GM12878 (cell line): ENCODE results near the gene RCAN1. TPM values are rescaled to one million over a fixed set of nuclear protein-coding genes. Genes with fewer than 3 reads are reported as not detected.

Experiments
- ATAC-seq: fragments of 200-7000 bp; cut with Tn5 transposase; 3 replicates; pipeline ENCODE4 v1.9.1; 2020; ENCODE audit warnings: mild to moderate bottlenecking, moderate library complexity
- BruUV-seq: library from RNA; stranded (reverse); fragments of 400-500 nt; replicated peaks from 2 replicates; lab custom pipeline; 2021; lab: Mats Ljungman, UMichigan
- CTCF ChIA-PET: fragments of 300-600 bp; sonication (Branson Sonifier 250); formaldehyde crosslinking; extraction: SDS; loops from one replicate; lab custom pipeline; 2021; ENCODE audit warnings: inconsistent platforms; lab: Yijun Ruan, JAX
- POLR2A ChIA-PET: fragments of 350-600 bp; formaldehyde crosslinking; extraction: SDS; loops from one replicate; lab custom pipeline; 2021; ENCODE audit warnings: inconsistent platforms; lab: Charles Lee
- RAD21 ChIA-PET: fragments of 300-600 bp; sonication (Branson Sonifier 250); formaldehyde crosslinking; loops from one replicate; lab custom pipeline; 2023; ENCODE audit warnings: antibody characterized with exemption; ENCODE audit not compliant: unreplicated experiment; lab: Charles Lee
- SMC1A ChIA-PET: fragments of 300-600 bp; sonication (Branson Sonifier 250); formaldehyde crosslinking; loops from one replicate; lab custom pipeline; 2023; ENCODE audit not compliant: unreplicated experiment, uncharacterized antibody; lab: Charles Lee
- DNase-seq: peaks from one replicate; pipeline ENCODE4 v3.0.0-alpha.2; 2011; ENCODE audit warnings: low read depth, low spot score
- FAIRE-seq: peaks from 3 replicates; lab custom pipeline; 2011; peaks lifted over from hg19 to GRCh38; lab: Jason Lieb, UNC
- H2AFZ ChIP-seq: 2 replicates; pipeline ENCODE4 v1.6.0; 2011; ENCODE audit warnings: low read depth, low read length, control low read depth; ENCODE audit not compliant: control insufficient read depth
- H3K27ac ChIP-seq: 2 replicates; pipeline ENCODE4 v1.5.1; 2011; ENCODE audit warnings: control low read depth; ENCODE audit not compliant: control insufficient read depth, insufficient read depth
- H3K27me3 ChIP-seq, 2 experiments: replicated peaks in 1 of 2; 2 replicates each; pipeline versions ENCODE4 v1.6.0 to v1.6.1; 2011; ENCODE audit warnings: low read length in 1 of 2; ENCODE audit not compliant: control insufficient read depth in 2 of 2, insufficient read depth in 2 of 2
- H3K36me3 ChIP-seq, 2 experiments: 2 replicates each; pipeline ENCODE4 v1.5.1; 2011; ENCODE audit warnings: low read length in 1 of 2; ENCODE audit not compliant: control insufficient read depth in 2 of 2, insufficient read depth in 2 of 2
- H3K4me1 ChIP-seq: 2 replicates; pipeline ENCODE4 v1.6.1; 2011; ENCODE audit warnings: mild to moderate bottlenecking, low read length, moderate library complexity, mixed read lengths; ENCODE audit not compliant: control insufficient read depth, insufficient read depth
- H3K4me2 ChIP-seq: 2 replicates; pipeline ENCODE4 v1.6.0; 2011; ENCODE audit warnings: control low read depth; ENCODE audit not compliant: control insufficient read depth, insufficient read depth
- H3K4me3 ChIP-seq: fragments of 200-600 bp; sonication (generic); 2 replicates; pipeline ENCODE4 v1.5.1; 2016
- H3K79me2 ChIP-seq: 2 replicates; pipeline ENCODE4 v1.6.0; 2011; ENCODE audit warnings: low read length; ENCODE audit not compliant: control insufficient read depth, insufficient read depth
- H3K9ac ChIP-seq: 2 replicates; pipeline ENCODE4 v1.8.0; 2011; ENCODE audit warnings: low read length, control low read depth, mixed read lengths; ENCODE audit not compliant: control insufficient read depth, insufficient read depth
- H3K9me3 ChIP-seq: replicated peaks from 3 replicates; pipeline ENCODE4 v1.5.1; 2011; ENCODE audit warnings: mild to moderate bottlenecking, low read length; ENCODE audit not compliant: control insufficient read depth, insufficient read depth
- H4K20me1 ChIP-seq: 2 replicates; pipeline ENCODE4 v1.6.0; 2011; ENCODE audit not compliant: control insufficient read depth, insufficient read depth
- BACH1 ChIP-seq: fragments of 450-650 bp; IDR thresholded peaks from 2 replicates; pipeline ENCODE4 v1.6.1; 2017; ENCODE audit warnings: mild to moderate bottlenecking, borderline replicate concordance
- BCL11A ChIP-seq: IDR thresholded peaks from 2 replicates; pipeline ENCODE4 v1.6.1; 2011; ENCODE audit warnings: low read depth, low read length
- CHD1 ChIP-seq: IDR thresholded peaks from 2 replicates; pipeline ENCODE4 v1.6.1; 2012; ENCODE audit warnings: low read depth, low read length, improper control_type of control experiment
- EED ChIP-seq: sonication (generic); IDR thresholded peaks from 2 replicates; pipeline ENCODE4 v1.6.1; 2016; ENCODE audit warnings: antibody characterized with exemption, low read depth
- ETV6 ChIP-seq, 2 experiments: fragments of 450-650 bp in 1 of 2; IDR thresholded peaks in 1 of 2; conservative IDR thresholded peaks in 1 of 2; 2 replicates each; pipeline ENCODE4 v1.6.1; 2014; ENCODE audit warnings: antibody characterized with exemption in 1 of 2, borderline replicate concordance in 1 of 2, low read depth in 1 of 2, mild to moderate bottlenecking in 1 of 2, moderate library complexity in 1 of 2
- IKZF1 ChIP-seq: fragments of 450-650 bp; conservative IDR thresholded peaks from 2 replicates; pipeline ENCODE4 v1.6.1; 2017; ENCODE audit warnings: antibody characterized with exemption, mild to moderate bottlenecking
- IKZF2 ChIP-seq, 2 experiments: fragments of 450-650 bp; IDR thresholded peaks; 2 replicates each; pipeline ENCODE4 v1.6.1; 2017; ENCODE audit warnings: mild to moderate bottlenecking in 2 of 2, moderate library complexity in 2 of 2
- IRF4 ChIP-seq: IDR thresholded peaks from 2 replicates; pipeline ENCODE4 v1.6.1; 2011; ENCODE audit warnings: low read depth, low read length
- LARP7 ChIP-seq: fragments of 450-650 bp; IDR thresholded peaks from 2 replicates; pipeline ENCODE4 v1.6.1; 2017; ENCODE audit warnings: mild to moderate bottlenecking
- POLR2AphosphoS5 ChIP-seq: IDR thresholded peaks from 2 replicates; pipeline ENCODE4 v1.6.1; 2011; ENCODE audit warnings: mild to moderate bottlenecking, low read length, inconsistent platforms
- RUNX3 ChIP-seq: IDR thresholded peaks from 2 replicates; pipeline ENCODE4 v1.6.1; 2012; ENCODE audit warnings: low read length, inconsistent platforms
- SMARCA5 ChIP-seq: fragments of 450-650 bp; IDR thresholded peaks from 2 replicates; pipeline ENCODE4 v1.6.1; 2017; ENCODE audit warnings: mild to moderate bottlenecking
- SP1 ChIP-seq: IDR thresholded peaks from one replicate; pipeline ENCODE4 v1.6.1; 2011; ENCODE audit warnings: low read depth, low read length
- SPI1 ChIP-seq: IDR thresholded peaks from 2 replicates; pipeline ENCODE4 v1.6.1; 2011; ENCODE audit warnings: low read depth, mild to moderate bottlenecking, low read length, moderate library complexity, borderline replicate concordance; ENCODE audit not compliant: insufficient read depth
- SREBF1 ChIP-seq: IDR thresholded peaks from 2 replicates; pipeline ENCODE4 v1.6.1; 2012; ENCODE audit warnings: mild to moderate bottlenecking, low read length
- TCF7 ChIP-seq: IDR thresholded peaks from 2 replicates; pipeline ENCODE4 v1.6.1; 2014; ENCODE audit warnings: antibody characterized with exemption, borderline replicate concordance
- ZNF207 ChIP-seq: fragments of 450-650 bp; IDR thresholded peaks from 2 replicates; pipeline ENCODE4 v1.6.1; 2014; ENCODE audit warnings: antibody characterized with exemption, mild to moderate bottlenecking, borderline replicate concordance
- WGBS: methylation state at CpG from one replicate; pipeline ENCODE4 v1.1.6; 2016; ENCODE audit warnings: low lambda C conversion rate; ENCODE audit not compliant: insufficient replicate concordance, insufficient coverage; ENCODE audit errors: missing lambda C conversion rate; 5-methylcytosine and 5-hydroxymethylcytosine counted together
- in situ Hi-C: fragments of 300-500 bp; cut with MboI; formaldehyde crosslinking; loops from 9 replicates; pipeline ENCODE4 v1.14.3; 2018; ENCODE audit warnings: mixed read lengths
- intact Hi-C: fragments of 100-400 bp; cut with micrococcal nuclease; formaldehyde crosslinking; loops from one replicate; pipeline ENCODE4 v1.14.2; 2022; ENCODE audit not compliant: unreplicated experiment
- polyA plus RNA-seq, 11 experiments: library from polyadenylated mRNA; depleted of rRNA in 4 of 11; unstranded in 6 of 11; stranded (reverse) in 5 of 11; fragments of >200 nt; fragmentation: Nextera tagmentation in 4 of 11; fragmentation: Illumina TruSeq in 1 of 11; extraction: Ambion mirVana in 4 of 11; extraction: Trizol in 1 of 11; gene quantifications; 1 replicate in 1 of 11; 2 replicates in 10 of 11; pipeline versions ENCODE4 v1.2.1 to v1.2.3, GENCODE V29; 2011 to 2016; ENCODE audit warnings: inconsistent platforms in 2 of 11, missing spikeins in 2 of 11, low read depth in 1 of 11
- total RNA-seq, 4 experiments: library from RNA; depleted of rRNA in 3 of 4; stranded (reverse); fragments of >200 nt in 3 of 4; fragmentation: Illumina TruSeq in 1 of 4; extraction: Trizol in 1 of 4; gene quantifications; 2 replicates each; pipeline versions ENCODE4 v1.2.1 to v1.2.3, GENCODE V29; 2013 to 2021
- TF ChIP-seq, protein P1 (sequence below): fragments of 450-650 bp; IDR thresholded peaks from 2 replicates; pipeline ENCODE4 v1.6.1; 2017; ENCODE audit warnings: mild to moderate bottlenecking
- TF ChIP-seq, protein P2 (sequence below): fragments of 450-650 bp; IDR thresholded peaks from 2 replicates; pipeline ENCODE4 v1.6.1; 2018; ENCODE audit warnings: borderline replicate concordance, mild to moderate bottlenecking; ENCODE audit not compliant: partially characterized antibody
- TF ChIP-seq, protein P3 (sequence below): IDR thresholded peaks from 2 replicates; pipeline ENCODE4 v1.6.1; 2011; ENCODE audit warnings: low read depth, low read length, improper control_type of control experiment, borderline replicate concordance

RCAN1 gene
- total and polyA plus RNA-seq, 10 of the 15 experiments (the other 5 are each of a cell fraction or from before 2014, with no cell fraction given), result 2.8 to 12.9 (median 10.5) TPM

DNA sequence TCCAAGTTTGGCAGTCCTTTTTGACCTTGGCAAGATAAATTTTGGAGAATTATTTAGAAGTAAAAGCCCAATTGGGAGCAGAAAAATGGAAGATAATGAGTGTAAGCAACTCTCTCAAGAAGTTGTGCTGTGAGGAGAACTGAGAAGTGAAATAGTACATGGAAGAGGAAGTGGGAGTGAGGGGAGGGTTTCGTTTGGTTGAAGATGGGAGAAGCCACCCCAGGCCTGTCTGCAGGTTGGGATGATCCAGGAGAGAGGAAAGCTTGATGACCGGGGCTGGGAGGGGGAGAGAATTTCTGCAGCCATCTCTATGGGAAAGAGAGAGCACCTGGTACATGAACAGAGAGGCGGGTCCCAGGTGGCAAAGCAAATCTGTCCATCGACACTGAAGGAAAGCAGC, 8.6 kb upstream of the RCAN1 start:
- Histone ChIP-seq H3K79me2 (no peaks in the 10 kb centered on the region), H2AFZ (no peak overlapping the region), H3K4me2 (peak overlapping the region; percentile 15; the same call in 1 of the 2 replicates), H4K20me1 (no peaks in the 10 kb centered on the region), H3K4me1 (peaks cover 11% of the 10 kb centered on the region), H3K36me3 (no peaks in the 10 kb centered on the region), H3K27me3 (no peaks in the 10 kb centered on the region), H3K27ac (0 out of 2 replicates have a peak overlapping the region, but pooled peaks have one; percentile 33), H3K9ac (no peak overlapping the region), H3K9me3 (no peaks in the 10 kb centered on the region), H3K4me3 (no peak overlapping the region)
- DNase-seq (no peak), FAIRE-seq (no peak), ATAC-seq (peak; percentile 40; the same call in 2 of the 3 replicates)
- intact Hi-C loops, result no loop called here
- 0 out of 2 replicates have a peak, but pooled peaks have one; percentile 35 for TF ChIP-seq RUNX3
- peak; percentile 27; the same call in 1 of the 2 replicates for TF ChIP-seq BCL11A
- no peak for TF ChIP-seq SP1
- peak; percentile 30; the same call in 1 of the 2 replicates for TF ChIP-seq IKZF1
- TF ChIP-seq, protein P1, sequence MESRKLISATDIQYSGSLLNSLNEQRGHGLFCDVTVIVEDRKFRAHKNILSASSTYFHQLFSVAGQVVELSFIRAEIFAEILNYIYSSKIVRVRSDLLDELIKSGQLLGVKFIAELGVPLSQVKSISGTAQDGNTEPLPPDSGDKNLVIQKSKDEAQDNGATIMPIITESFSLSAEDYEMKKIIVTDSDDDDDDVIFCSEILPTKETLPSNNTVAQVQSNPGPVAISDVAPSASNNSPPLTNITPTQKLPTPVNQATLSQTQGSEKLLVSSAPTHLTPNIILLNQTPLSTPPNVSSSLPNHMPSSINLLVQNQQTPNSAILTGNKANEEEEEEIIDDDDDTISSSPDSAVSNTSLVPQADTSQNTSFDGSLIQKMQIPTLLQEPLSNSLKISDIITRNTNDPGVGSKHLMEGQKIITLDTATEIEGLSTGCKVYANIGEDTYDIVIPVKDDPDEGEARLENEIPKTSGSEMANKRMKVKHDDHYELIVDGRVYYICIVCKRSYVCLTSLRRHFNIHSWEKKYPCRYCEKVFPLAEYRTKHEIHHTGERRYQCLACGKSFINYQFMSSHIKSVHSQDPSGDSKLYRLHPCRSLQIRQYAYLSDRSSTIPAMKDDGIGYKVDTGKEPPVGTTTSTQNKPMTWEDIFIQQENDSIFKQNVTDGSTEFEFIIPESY, result no peak
- no peak for TF ChIP-seq SMARCA5
- peak; percentile 92 for TF ChIP-seq SPI1
- TF ChIP-seq ETV6 (conservative IDR thresholded peaks at IDR 0.05 in 1 of 2, IDR thresholded peaks at IDR 0.05 in 1 of 2; ENCODE audit: borderline replicate concordance in 1 of 2, low read depth in 1 of 2), result 0 out of 4 replicates have a peak, but pooled peaks of 1 of the 2 experiments have one; percentile 17
- peak; percentile 63 for TF ChIP-seq EED
- no peak for TF ChIP-seq SREBF1
- no peak for TF ChIP-seq LARP7
- peak; percentile 81; the same call in 1 of the 2 replicates for TF ChIP-seq IRF4
- TF ChIP-seq, protein P2, sequence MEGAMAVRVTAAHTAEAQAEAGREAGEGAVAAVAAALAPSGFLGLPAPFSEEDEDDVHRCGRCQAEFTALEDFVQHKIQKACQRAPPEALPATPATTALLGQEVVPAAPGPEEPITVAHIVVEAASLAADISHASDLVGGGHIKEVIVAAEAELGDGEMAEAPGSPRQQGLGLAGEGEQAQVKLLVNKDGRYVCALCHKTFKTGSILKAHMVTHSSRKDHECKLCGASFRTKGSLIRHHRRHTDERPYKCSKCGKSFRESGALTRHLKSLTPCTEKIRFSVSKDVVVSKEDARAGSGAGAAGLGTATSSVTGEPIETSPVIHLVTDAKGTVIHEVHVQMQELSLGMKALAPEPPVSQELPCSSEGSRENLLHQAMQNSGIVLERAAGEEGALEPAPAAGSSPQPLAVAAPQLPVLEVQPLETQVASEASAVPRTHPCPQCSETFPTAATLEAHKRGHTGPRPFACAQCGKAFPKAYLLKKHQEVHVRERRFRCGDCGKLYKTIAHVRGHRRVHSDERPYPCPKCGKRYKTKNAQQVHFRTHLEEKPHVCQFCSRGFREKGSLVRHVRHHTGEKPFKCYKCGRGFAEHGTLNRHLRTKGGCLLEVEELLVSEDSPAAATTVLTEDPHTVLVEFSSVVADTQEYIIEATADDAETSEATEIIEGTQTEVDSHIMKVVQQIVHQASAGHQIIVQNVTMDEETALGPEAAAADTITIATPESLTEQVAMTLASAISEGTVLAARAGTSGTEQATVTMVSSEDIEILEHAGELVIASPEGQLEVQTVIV, result no peak
- TF ChIP-seq TCF7, result no peak
- TF ChIP-seq, protein P3, sequence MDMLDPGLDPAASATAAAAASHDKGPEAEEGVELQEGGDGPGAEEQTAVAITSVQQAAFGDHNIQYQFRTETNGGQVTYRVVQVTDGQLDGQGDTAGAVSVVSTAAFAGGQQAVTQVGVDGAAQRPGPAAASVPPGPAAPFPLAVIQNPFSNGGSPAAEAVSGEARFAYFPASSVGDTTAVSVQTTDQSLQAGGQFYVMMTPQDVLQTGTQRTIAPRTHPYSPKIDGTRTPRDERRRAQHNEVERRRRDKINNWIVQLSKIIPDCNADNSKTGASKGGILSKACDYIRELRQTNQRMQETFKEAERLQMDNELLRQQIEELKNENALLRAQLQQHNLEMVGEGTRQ, result no peak
- no peak for TF ChIP-seq POLR2AphosphoS5
- peak in 1 of 2 experiments; percentile 43; a peak in 2 of 4 replicates for TF ChIP-seq IKZF2 (IDR thresholded peaks at IDR 0.05)
- TF ChIP-seq ZNF207, result no peak
- TF ChIP-seq CHD1, result no peak
- TF ChIP-seq BACH1, result no peak
- ChIA-PET SMC1A (interaction anchor here (1.1 to 1.6 kb wide), 2 partner anchors 8 to 14 kb away, joined by 4 to 7 read pairs; no protein-coding TSS in a partner anchor), CTCF (interaction anchor here (0.7 to 4.0 kb wide), 6 partner anchors 8 to 115 kb away, joined by 3 to 18 read pairs (median 4); no protein-coding TSS in a partner anchor), RAD21 (no interaction called here), POLR2A (no interaction called here)
- in situ Hi-C loops, result no loop called here
- WGBS, result 56% methylated on average over 4 of the region's 4 CpGs
- BruUV-seq, result no TSS peak
